Prostate gland (tissue), 2 donors: ENCODE results near the gene SECTM1.

Experiments
- CTCF ChIP-seq, 4 experiments: fragments of 200-600 bp in 2 of 4; fragments of 450-650 bp in 2 of 4; sonication (generic) in 2 of 4; IDR thresholded peaks; 1 replicate in 3 of 4; 2 replicates in 1 of 4; pipeline ENCODE4 v1.5.1; 2016 to 2019; ENCODE audit warnings: antibody characterized with exemption in 4 of 4, mild to moderate bottlenecking in 2 of 4, moderate library complexity in 2 of 4
- POLR2A ChIP-seq: fragments of 450-650 bp; IDR thresholded peaks from one replicate; pipeline ENCODE4 v1.6.1; 2016; ENCODE audit warnings: antibody characterized with exemption, mild to moderate bottlenecking
- POLR2AphosphoS5 ChIP-seq: sonication (generic); formaldehyde crosslinking; IDR thresholded peaks from one replicate; pipeline ENCODE4 v1.6.1; 2017; ENCODE audit warnings: antibody characterized with exemption

- no peak for TF ChIP-seq CTCF (IDR thresholded peaks at IDR 0.05)
- no peak for TF ChIP-seq POLR2AphosphoS5
- TF ChIP-seq POLR2A, result no peak
Measured at GRCh38 chr17:82327757-82328140, 5.8 kb downstream of the SECTM1 start.
